GM12878 (cell line): ENCODE data around the gene WWOX. TPM values are rescaled to one million over a fixed set of nuclear protein-coding genes. Genes with fewer than 3 reads are reported as not detected.

Experiments
- ATAC-seq: fragments of 200-7000 bp; cut with Tn5 transposase; 3 replicates; pipeline ENCODE4 v1.9.1; 2020; ENCODE audit warnings: mild to moderate bottlenecking, moderate library complexity
- BruUV-seq: library from RNA; stranded (reverse); fragments of 400-500 nt; replicated peaks from 2 replicates; lab custom pipeline; 2021; lab: Mats Ljungman, UMichigan
- CTCF ChIA-PET: fragments of 300-600 bp; sonication (Branson Sonifier 250); formaldehyde crosslinking; extraction: SDS; loops from one replicate; lab custom pipeline; 2021; ENCODE audit warnings: inconsistent platforms; lab: Yijun Ruan, JAX
- POLR2A ChIA-PET: fragments of 350-600 bp; formaldehyde crosslinking; extraction: SDS; loops from one replicate; lab custom pipeline; 2021; ENCODE audit warnings: inconsistent platforms; lab: Charles Lee
- RAD21 ChIA-PET: fragments of 300-600 bp; sonication (Branson Sonifier 250); formaldehyde crosslinking; loops from one replicate; lab custom pipeline; 2023; ENCODE audit warnings: antibody characterized with exemption; ENCODE audit not compliant: unreplicated experiment; lab: Charles Lee
- SMC1A ChIA-PET: fragments of 300-600 bp; sonication (Branson Sonifier 250); formaldehyde crosslinking; loops from one replicate; lab custom pipeline; 2023; ENCODE audit not compliant: unreplicated experiment, uncharacterized antibody; lab: Charles Lee
- DNase-seq: peaks from one replicate; pipeline ENCODE4 v3.0.0-alpha.2; 2011; ENCODE audit warnings: low read depth, low spot score
- FAIRE-seq: peaks from 3 replicates; lab custom pipeline; 2011; peaks lifted over from hg19 to GRCh38; lab: Jason Lieb, UNC
- H2AFZ ChIP-seq: 2 replicates; pipeline ENCODE4 v1.6.0; 2011; ENCODE audit warnings: low read depth, low read length, control low read depth; ENCODE audit not compliant: control insufficient read depth
- H3K27ac ChIP-seq: 2 replicates; pipeline ENCODE4 v1.5.1; 2011; ENCODE audit warnings: control low read depth; ENCODE audit not compliant: control insufficient read depth, insufficient read depth
- H3K27me3 ChIP-seq, 2 experiments: replicated peaks in 1 of 2; 2 replicates each; pipeline versions ENCODE4 v1.6.0 to v1.6.1; 2011; ENCODE audit warnings: low read length in 1 of 2; ENCODE audit not compliant: control insufficient read depth in 2 of 2, insufficient read depth in 2 of 2
- H3K36me3 ChIP-seq, 2 experiments: 2 replicates each; pipeline ENCODE4 v1.5.1; 2011; ENCODE audit warnings: low read length in 1 of 2; ENCODE audit not compliant: control insufficient read depth in 2 of 2, insufficient read depth in 2 of 2
- H3K4me1 ChIP-seq: 2 replicates; pipeline ENCODE4 v1.6.1; 2011; ENCODE audit warnings: mild to moderate bottlenecking, low read length, moderate library complexity, mixed read lengths; ENCODE audit not compliant: control insufficient read depth, insufficient read depth
- H3K4me2 ChIP-seq: 2 replicates; pipeline ENCODE4 v1.6.0; 2011; ENCODE audit warnings: control low read depth; ENCODE audit not compliant: control insufficient read depth, insufficient read depth
- H3K4me3 ChIP-seq: fragments of 200-600 bp; sonication (generic); 2 replicates; pipeline ENCODE4 v1.5.1; 2016
- H3K79me2 ChIP-seq: 2 replicates; pipeline ENCODE4 v1.6.0; 2011; ENCODE audit warnings: low read length; ENCODE audit not compliant: control insufficient read depth, insufficient read depth
- H3K9ac ChIP-seq: 2 replicates; pipeline ENCODE4 v1.8.0; 2011; ENCODE audit warnings: low read length, control low read depth, mixed read lengths; ENCODE audit not compliant: control insufficient read depth, insufficient read depth
- H3K9me3 ChIP-seq: replicated peaks from 3 replicates; pipeline ENCODE4 v1.5.1; 2011; ENCODE audit warnings: mild to moderate bottlenecking, low read length; ENCODE audit not compliant: control insufficient read depth, insufficient read depth
- H4K20me1 ChIP-seq: 2 replicates; pipeline ENCODE4 v1.6.0; 2011; ENCODE audit not compliant: control insufficient read depth, insufficient read depth
- BHLHE40 ChIP-seq, 2 experiments: fragments of 450-650 bp in 1 of 2; IDR thresholded peaks; 2 replicates each; pipeline ENCODE4 v1.6.1; 2011 to 2017; ENCODE audit warnings: low read depth in 2 of 2, borderline replicate concordance in 1 of 2, improper control_type of control experiment in 1 of 2, low read length in 1 of 2, mild to moderate bottlenecking in 1 of 2
- CHD1 ChIP-seq: IDR thresholded peaks from 2 replicates; pipeline ENCODE4 v1.6.1; 2012; ENCODE audit warnings: low read depth, low read length, improper control_type of control experiment
- CHD2 ChIP-seq: IDR thresholded peaks from 2 replicates; pipeline ENCODE4 v1.6.1; 2011; ENCODE audit warnings: low read depth, low read length, improper control_type of control experiment, borderline replicate concordance
- CHD4 ChIP-seq: fragments of 200-600 bp; sonication (generic); IDR thresholded peaks from 2 replicates; pipeline ENCODE4 v1.6.1; 2016; ENCODE audit warnings: mild to moderate bottlenecking
- ETV6 ChIP-seq, 2 experiments: fragments of 450-650 bp in 1 of 2; IDR thresholded peaks in 1 of 2; conservative IDR thresholded peaks in 1 of 2; 2 replicates each; pipeline ENCODE4 v1.6.1; 2014; ENCODE audit warnings: antibody characterized with exemption in 1 of 2, borderline replicate concordance in 1 of 2, low read depth in 1 of 2, mild to moderate bottlenecking in 1 of 2, moderate library complexity in 1 of 2
- EZH2 ChIP-seq: IDR thresholded peaks from 2 replicates; pipeline ENCODE4 v1.6.1; 2012; ENCODE audit warnings: low read depth, mild to moderate bottlenecking, control low read depth, inconsistent platforms, low read length, borderline replicate concordance; ENCODE audit not compliant: control insufficient read depth
- HDGF ChIP-seq: fragments of 450-650 bp; IDR thresholded peaks from 2 replicates; pipeline ENCODE4 v1.6.1; 2016; ENCODE audit warnings: antibody characterized with exemption
- IRF5 ChIP-seq: fragments of 450-650 bp; IDR thresholded peaks from 2 replicates; pipeline ENCODE4 v1.6.1; 2017; ENCODE audit warnings: borderline replicate concordance
- KDM1A ChIP-seq: fragments of 200-600 bp; sonication (generic); IDR thresholded peaks from 2 replicates; pipeline ENCODE4 v1.6.1; 2016; ENCODE audit warnings: borderline replicate concordance
- MEF2A ChIP-seq: IDR thresholded peaks from 2 replicates; pipeline ENCODE4 v1.6.1; 2011; ENCODE audit warnings: low read depth, mild to moderate bottlenecking, low read length, moderate library complexity; ENCODE audit not compliant: insufficient read depth
- MYB ChIP-seq: fragments of 150-350 bp; IDR thresholded peaks from 2 replicates; pipeline ENCODE4 v1.6.1; 2014; ENCODE audit warnings: mild to moderate bottlenecking, low read depth, low read length, borderline replicate concordance
- RUNX3 ChIP-seq: IDR thresholded peaks from 2 replicates; pipeline ENCODE4 v1.6.1; 2012; ENCODE audit warnings: low read length, inconsistent platforms
- SIX5 ChIP-seq: IDR thresholded peaks from 2 replicates; pipeline ENCODE4 v1.6.1; 2011; ENCODE audit warnings: mild to moderate bottlenecking, low read depth, low read length, moderate library complexity; ENCODE audit not compliant: severe bottlenecking
- SMAD5 ChIP-seq: IDR thresholded peaks from 2 replicates; pipeline ENCODE4 v1.6.1; 2016; ENCODE audit warnings: antibody characterized with exemption, low read depth
- SP1 ChIP-seq: IDR thresholded peaks from one replicate; pipeline ENCODE4 v1.6.1; 2011; ENCODE audit warnings: low read depth, low read length
- ZBTB33 ChIP-seq: fragments of 450-650 bp; IDR thresholded peaks from 2 replicates; pipeline ENCODE4 v1.6.1; 2017; ENCODE audit warnings: mild to moderate bottlenecking
- WGBS: methylation state at CpG from one replicate; pipeline ENCODE4 v1.1.6; 2016; ENCODE audit warnings: low lambda C conversion rate; ENCODE audit not compliant: insufficient replicate concordance, insufficient coverage; ENCODE audit errors: missing lambda C conversion rate; 5-methylcytosine and 5-hydroxymethylcytosine counted together
- in situ Hi-C: fragments of 300-500 bp; cut with MboI; formaldehyde crosslinking; loops from 9 replicates; pipeline ENCODE4 v1.14.3; 2018; ENCODE audit warnings: mixed read lengths
- intact Hi-C: fragments of 100-400 bp; cut with micrococcal nuclease; formaldehyde crosslinking; loops from one replicate; pipeline ENCODE4 v1.14.2; 2022; ENCODE audit not compliant: unreplicated experiment
- polyA plus RNA-seq, 11 experiments: library from polyadenylated mRNA; depleted of rRNA in 4 of 11; unstranded in 6 of 11; stranded (reverse) in 5 of 11; fragments of >200 nt; fragmentation: Nextera tagmentation in 4 of 11; fragmentation: Illumina TruSeq in 1 of 11; extraction: Ambion mirVana in 4 of 11; extraction: Trizol in 1 of 11; gene quantifications; 1 replicate in 1 of 11; 2 replicates in 10 of 11; pipeline versions ENCODE4 v1.2.1 to v1.2.3, GENCODE V29; 2011 to 2016; ENCODE audit warnings: inconsistent platforms in 2 of 11, missing spikeins in 2 of 11, low read depth in 1 of 11
- total RNA-seq, 4 experiments: library from RNA; depleted of rRNA in 3 of 4; stranded (reverse); fragments of >200 nt in 3 of 4; fragmentation: Illumina TruSeq in 1 of 4; extraction: Trizol in 1 of 4; gene quantifications; 2 replicates each; pipeline versions ENCODE4 v1.2.1 to v1.2.3, GENCODE V29; 2013 to 2021

Gene WWOX
- total and polyA plus RNA-seq, 10 of the 15 experiments (the other 5 are each of a cell fraction or from before 2014, with no cell fraction given), result 2.8 to 24.4 (median 17.8) TPM

GRCh38 chr16:78955206-78955605 lies 855.8 kb downstream of the WWOX start:
- in situ Hi-C loops, result no loop called here
- no peaks in the 10 kb centered on the region for H3K36me3 ChIP-seq
- no peak overlapping the region for H3K27ac ChIP-seq
- ChIA-PET CTCF (no interaction called here), RAD21 (no interaction called here), POLR2A (no interaction called here), SMC1A (no interaction called here)
- H4K20me1 ChIP-seq, result no peaks in the 10 kb centered on the region
- H3K79me2 ChIP-seq, result no peaks in the 10 kb centered on the region
- H3K9me3 ChIP-seq, result peaks cover 5% of the 10 kb centered on the region
- intact Hi-C loops, result no loop called here
- FAIRE-seq, result no peak
- H3K9ac ChIP-seq, result no peak overlapping the region
- BruUV-seq, result no TSS peak
- TF ChIP-seq MEF2A, result no peak
- TF ChIP-seq CHD2, result no peak
- TF ChIP-seq ZBTB33, result no peak
- TF ChIP-seq HDGF, result no peak
- TF ChIP-seq KDM1A, result no peak
- no peak for TF ChIP-seq SIX5
- TF ChIP-seq SMAD5, result no peak
- TF ChIP-seq BHLHE40 (IDR thresholded peaks at IDR 0.05; ENCODE audit: borderline replicate concordance in 1 of 2, low read depth in 2 of 2, low read length in 1 of 2), result no peak
- no peak for TF ChIP-seq RUNX3
- no peak for TF ChIP-seq ETV6 (conservative IDR thresholded peaks at IDR 0.05 in 1 of 2, IDR thresholded peaks at IDR 0.05 in 1 of 2; ENCODE audit: borderline replicate concordance in 1 of 2, low read depth in 1 of 2)
- TF ChIP-seq CHD4, result no peak
- no peak for TF ChIP-seq CHD1
- no peak for TF ChIP-seq EZH2
- TF ChIP-seq SP1, result no peak
- TF ChIP-seq IRF5, result no peak
- no peak for TF ChIP-seq MYB
- WGBS, result 55% methylated on average over 6 of the region's 6 CpGs
- no peak overlapping the region for H3K4me2 ChIP-seq
- H3K27me3 ChIP-seq, result no peaks in the 10 kb centered on the region
- ATAC-seq, result no peak
- no peaks in the 10 kb centered on the region for H3K4me1 ChIP-seq
- no peak for DNase-seq
- H2AFZ ChIP-seq, result no peak overlapping the region
- H3K4me3 ChIP-seq, result no peak overlapping the region
